ENCODE results near the gene PCSK5. TPM values are rescaled to one million over a fixed set of nuclear protein-coding genes. Genes with fewer than 3 reads are reported as not detected.

The PCSK5 gene
- total RNA-seq, 1 experiment from 2014 or later: 7.5 TPM

GRCh38 chr9:75976549-75976948, 86.1 kb downstream of the PCSK5 start:
- H3K56ac ChIP-seq (ENCODE audit: insufficient read length, low read depth, low read length): no peak overlapping the region
- no peak overlapping the region for H2AFZ ChIP-seq (ENCODE audit: low read length)
- no peak overlapping the region for H3K4ac ChIP-seq (ENCODE audit: low read depth, low read length)
- H3K18ac ChIP-seq (ENCODE audit: insufficient read length, low read depth, low read length): no peak overlapping the region
- no peak overlapping the region for H2BK5ac ChIP-seq (ENCODE audit: insufficient read length, low read length)
- no peak overlapping the region for H3K9ac ChIP-seq (ENCODE audit: extremely low read depth, insufficient read length, low read length)
- H3K14ac ChIP-seq (ENCODE audit: insufficient read depth, low read length): no peak overlapping the region
- no peak overlapping the region for H3T11ph ChIP-seq (ENCODE audit: low read length)
- H3K36me3 Mint-ChIP-seq (ENCODE audit: insufficient read depth in 1 of 3, low read depth in 3 of 3): peaks cover 0 to 3% (median 0%) of the 10 kb centered on the region in 3 experiments; a peak in 2 of 7 replicates
- H3K27me3 Mint-ChIP-seq (ENCODE audit: low read depth): no peaks in the 10 kb centered on the region
- no peak overlapping the region for H2BK12ac ChIP-seq (ENCODE audit: insufficient read length, low read depth, low read length)
- no peaks in the 10 kb centered on the region for H4K20me1 ChIP-seq (ENCODE audit: control insufficient read depth, insufficient read depth, insufficient read length)
- no peak overlapping the region for H3K27ac ChIP-seq (ENCODE audit: insufficient read length, low read depth, low read length)
- peaks cover 4% of the 10 kb centered on the region for H3K4me1 ChIP-seq (ENCODE audit: insufficient read depth, low read length)
- peaks cover 0 to 6% of the 10 kb centered on the region in 2 experiments; a peak in 4 of 5 replicates for H3K9me3 Mint-ChIP-seq
- no peak overlapping the region for H3K4me2 ChIP-seq (ENCODE audit: insufficient read depth, insufficient read length, low read length)
- no peak overlapping the region for H4K91ac ChIP-seq (ENCODE audit: insufficient read length, low read depth, low read length)
- no peaks in the 10 kb centered on the region for H3K23me2 ChIP-seq (ENCODE audit: insufficient read length, low read depth, low read length, poor library complexity, severe bottlenecking)
- no peak for DNase-seq
- no peak overlapping the region for H2BK15ac ChIP-seq (ENCODE audit: low read depth, low read length)
- H3K27me3 ChIP-seq (ENCODE audit: insufficient read depth, low read length): no peaks in the 10 kb centered on the region
- H3K4me1 Mint-ChIP-seq: peaks cover 23 to 27% of the 10 kb centered on the region in 2 experiments
- no peak overlapping the region for H2AK5ac ChIP-seq (ENCODE audit: insufficient read length, low read length)
- no peak overlapping the region for H3K4me3 Mint-ChIP-seq
- no peaks in the 10 kb centered on the region for H3K79me1 ChIP-seq (ENCODE audit: insufficient read depth, low read depth, low read length, poor library complexity, severe bottlenecking)
- H3K23ac ChIP-seq (ENCODE audit: insufficient read length, low read depth, low read length): no peak overlapping the region
- H2BK20ac ChIP-seq (ENCODE audit: low read depth, low read length, poor library complexity, severe bottlenecking): no peak overlapping the region
- no peaks in the 10 kb centered on the region for H3K9me3 ChIP-seq (ENCODE audit: control insufficient read depth, low read depth, low read length)
- H3K27ac Mint-ChIP-seq: no peak overlapping the region
- H4K5ac ChIP-seq (ENCODE audit: insufficient read length, low read depth, low read length): no peak overlapping the region
- no peak overlapping the region for H2BK120ac ChIP-seq (ENCODE audit: low read depth, low read length, poor library complexity, severe bottlenecking)
- H4K8ac ChIP-seq (replicated peaks; ENCODE audit: insufficient read length, low read depth, low read length): no peak overlapping the region
- TF ChIP-seq CTCF (conservative IDR thresholded peaks at IDR 0.05): no peak
- peaks cover 2% of the 10 kb centered on the region; the same call in 1 of the 2 replicates for H3K79me2 ChIP-seq (ENCODE audit: insufficient read depth, low read length)

Data from H9 (cell line).